GM21360 (cell line): ENCODE data around the gene PRPS2.

Source experiments
- ATAC-seq: cut with Tn5 transposase; IDR thresholded peaks from one replicate; pipeline ENCODE4 v1.9.1; 2021; ENCODE audit warnings: mild to moderate bottlenecking, moderate library complexity; ENCODE audit not compliant: unreplicated experiment

Gene PRPS2

GRCh38 chrX:12791257-12792228 is at the start of gene PRPS2:
TSS of gene PRPS2 (plus strand) at chrX:12791412. CDS start at chrX:12791498, 86 bp downstream.
- peak; percentile 61 for ATAC-seq

GRCh38 chrX:12741416-12741815 is 49.8 kb upstream of the PRPS2 start:
- no peak for ATAC-seq

- no peak for ATAC-seq
These were observed 43.8 kb upstream of the PRPS2 start for GRCh38 chrX:12747433-12747832.

- ATAC-seq = no peak
These were observed 39.3 kb upstream of the PRPS2 start for GRCh38 chrX:12751887-12752286.

GRCh38 chrX:12753366-12753765 is 37.8 kb upstream of the PRPS2 start:
- ATAC-seq = no peak

- ATAC-seq = no peak
These were observed 32.9 kb upstream of the PRPS2 start for GRCh38 chrX:12758291-12758690.

- ATAC-seq = no peak
These were observed 23.4 kb upstream of the PRPS2 start for GRCh38 chrX:12767856-12768255.

GRCh38 chrX:12768491-12768890 is 22.7 kb upstream of the PRPS2 start:
- ATAC-seq = no peak

GRCh38 chrX:12770440-12770839 is 20.8 kb upstream of the PRPS2 start:
- no peak for ATAC-seq

- peak; percentile 97 for ATAC-seq
These were observed 19.7 kb upstream of the PRPS2 start for GRCh38 chrX:12771445-12772069.

GRCh38 chrX:12777670-12778069 is 13.5 kb upstream of the PRPS2 start:
- ATAC-seq = no peak

GRCh38 chrX:12779534-12779933 is 11.7 kb upstream of the PRPS2 start:
- no peak for ATAC-seq

GRCh38 chrX:12788645-12789044 is 2.6 kb upstream of the PRPS2 start:
- ATAC-seq = no peak

GRCh38 chrX:12789976-12790375 is 1.2 kb upstream of the PRPS2 start:
- no peak for ATAC-seq

- peak; percentile 18 for ATAC-seq
These were observed 341 bp upstream of the PRPS2 start for GRCh38 chrX:12790885-12791256.

GRCh38 chrX:12792711-12793110 is 1.5 kb downstream of the PRPS2 start:
- ATAC-seq = no peak

- no peak for ATAC-seq
These were observed 3.4 kb downstream of the PRPS2 start for GRCh38 chrX:12794654-12795053.

- no peak for ATAC-seq
These were observed 7.4 kb downstream of the PRPS2 start for GRCh38 chrX:12798601-12799000.

GRCh38 chrX:12799118-12799517 is 7.9 kb downstream of the PRPS2 start:
- ATAC-seq = no peak

- no peak for ATAC-seq
These were observed 11.5 kb downstream of the PRPS2 start for GRCh38 chrX:12802741-12803140.

- no peak for ATAC-seq
These were observed 13.4 kb downstream of the PRPS2 start for GRCh38 chrX:12804655-12805054.

- no peak for ATAC-seq
These were observed 14.1 kb downstream of the PRPS2 start for GRCh38 chrX:12805333-12805732.
